Cardiac fibroblast (primary cell): ENCODE results near the gene ATP11C.
"Not testable (repeated sequence)": the region's sequence is repeated elsewhere in the genome, so short reads cannot be mapped to it uniquely, and the experiment has no call there.

Experiments
- DNase-seq, 2 donors: peaks; one replicate each; pipeline versions ENCODE4 v3.0.0 to v3.0.0-alpha.2; 2010; ENCODE audit warnings: low read depth in 2 of 2
- H3K4me3 ChIP-seq, 2 donors: replicated peaks in 1 of 2; 1 replicate in 1 of 2; 2 replicates in 1 of 2; pipeline ENCODE4 v1.5.1; 2011; ENCODE audit warnings: low read depth in 2 of 2, low read length in 2 of 2, mild to moderate bottlenecking in 2 of 2, moderate library complexity in 1 of 2
- TF ChIP-seq, protein P1 (sequence below): IDR thresholded peaks from one replicate; pipeline ENCODE4 v1.5.1; 2011; ENCODE audit warnings: low read depth, mild to moderate bottlenecking, low read length, inconsistent platforms

Gene ATP11C

DNA sequence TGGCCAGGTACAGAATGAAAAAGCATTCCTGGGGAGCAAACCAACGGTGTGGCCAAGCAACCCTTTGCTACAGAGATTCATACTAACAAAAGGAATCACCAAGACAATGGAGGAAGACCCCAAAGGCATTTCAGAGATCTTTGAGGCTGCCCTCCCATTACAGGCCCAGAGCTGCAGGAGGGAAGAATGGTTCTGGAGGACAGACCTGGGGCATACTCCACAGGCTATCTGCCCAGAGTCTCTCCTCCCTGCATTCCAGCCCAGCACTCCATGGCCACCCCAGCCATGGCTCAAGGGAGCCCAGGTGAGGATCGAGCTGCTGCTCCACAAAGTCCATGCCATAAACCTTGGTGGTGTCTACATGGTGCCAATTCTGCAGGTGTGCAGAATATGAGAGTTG is 81.9 kb downstream of the ATP11C start:
- DNase-seq = no peak
- TF ChIP-seq, protein P1, sequence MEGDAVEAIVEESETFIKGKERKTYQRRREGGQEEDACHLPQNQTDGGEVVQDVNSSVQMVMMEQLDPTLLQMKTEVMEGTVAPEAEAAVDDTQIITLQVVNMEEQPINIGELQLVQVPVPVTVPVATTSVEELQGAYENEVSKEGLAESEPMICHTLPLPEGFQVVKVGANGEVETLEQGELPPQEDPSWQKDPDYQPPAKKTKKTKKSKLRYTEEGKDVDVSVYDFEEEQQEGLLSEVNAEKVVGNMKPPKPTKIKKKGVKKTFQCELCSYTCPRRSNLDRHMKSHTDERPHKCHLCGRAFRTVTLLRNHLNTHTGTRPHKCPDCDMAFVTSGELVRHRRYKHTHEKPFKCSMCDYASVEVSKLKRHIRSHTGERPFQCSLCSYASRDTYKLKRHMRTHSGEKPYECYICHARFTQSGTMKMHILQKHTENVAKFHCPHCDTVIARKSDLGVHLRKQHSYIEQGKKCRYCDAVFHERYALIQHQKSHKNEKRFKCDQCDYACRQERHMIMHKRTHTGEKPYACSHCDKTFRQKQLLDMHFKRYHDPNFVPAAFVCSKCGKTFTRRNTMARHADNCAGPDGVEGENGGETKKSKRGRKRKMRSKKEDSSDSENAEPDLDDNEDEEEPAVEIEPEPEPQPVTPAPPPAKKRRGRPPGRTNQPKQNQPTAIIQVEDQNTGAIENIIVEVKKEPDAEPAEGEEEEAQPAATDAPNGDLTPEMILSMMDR = no peak
- H3K4me3 ChIP-seq = no peak overlapping the region

DNA sequence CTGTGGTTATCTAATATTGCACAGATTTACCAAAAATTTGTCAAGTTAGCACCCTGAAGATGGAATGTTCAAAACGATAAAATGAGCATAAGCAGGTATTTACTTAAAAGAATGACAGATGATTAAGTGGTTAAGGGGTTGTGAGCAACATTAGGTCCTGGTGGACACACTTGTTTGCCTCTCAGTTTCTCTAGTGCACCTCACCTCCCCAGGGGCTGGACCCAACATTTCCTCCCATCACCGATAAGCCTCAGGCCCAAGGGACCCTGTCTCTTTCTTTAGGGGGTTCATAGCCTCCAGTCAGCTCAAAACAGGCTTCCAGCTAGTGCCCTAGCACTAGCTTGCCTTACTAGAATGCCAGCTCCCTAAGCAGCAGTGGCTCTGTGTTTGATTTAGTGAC is 88.0 kb downstream of the ATP11C start:
- no peak for DNase-seq
- TF ChIP-seq, protein P1 = no peak
- H3K4me3 ChIP-seq = no peak overlapping the region

DNA sequence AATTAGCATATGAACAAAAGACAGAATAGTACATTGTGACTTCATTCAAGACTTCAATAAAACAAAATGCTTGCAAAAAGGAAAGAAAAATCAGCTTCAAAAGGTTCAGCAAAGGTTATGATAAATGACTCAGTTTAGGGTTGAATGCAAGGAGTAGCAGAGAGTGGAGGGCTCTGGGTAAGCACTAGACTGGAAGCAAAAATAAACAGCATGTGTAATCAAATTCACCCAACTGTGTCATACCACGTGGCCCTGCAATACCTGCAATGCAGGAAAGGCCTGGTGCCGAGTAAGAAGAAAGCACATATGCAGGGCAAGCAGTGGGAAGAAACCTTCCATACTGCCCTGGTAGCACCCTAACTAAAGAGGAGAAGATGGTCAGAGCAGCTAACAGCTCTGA is 88.7 kb downstream of the ATP11C start:
- H3K4me3 ChIP-seq = no peak overlapping the region
- DNase-seq = no peak
- TF ChIP-seq, protein P1 = no peak

DNA sequence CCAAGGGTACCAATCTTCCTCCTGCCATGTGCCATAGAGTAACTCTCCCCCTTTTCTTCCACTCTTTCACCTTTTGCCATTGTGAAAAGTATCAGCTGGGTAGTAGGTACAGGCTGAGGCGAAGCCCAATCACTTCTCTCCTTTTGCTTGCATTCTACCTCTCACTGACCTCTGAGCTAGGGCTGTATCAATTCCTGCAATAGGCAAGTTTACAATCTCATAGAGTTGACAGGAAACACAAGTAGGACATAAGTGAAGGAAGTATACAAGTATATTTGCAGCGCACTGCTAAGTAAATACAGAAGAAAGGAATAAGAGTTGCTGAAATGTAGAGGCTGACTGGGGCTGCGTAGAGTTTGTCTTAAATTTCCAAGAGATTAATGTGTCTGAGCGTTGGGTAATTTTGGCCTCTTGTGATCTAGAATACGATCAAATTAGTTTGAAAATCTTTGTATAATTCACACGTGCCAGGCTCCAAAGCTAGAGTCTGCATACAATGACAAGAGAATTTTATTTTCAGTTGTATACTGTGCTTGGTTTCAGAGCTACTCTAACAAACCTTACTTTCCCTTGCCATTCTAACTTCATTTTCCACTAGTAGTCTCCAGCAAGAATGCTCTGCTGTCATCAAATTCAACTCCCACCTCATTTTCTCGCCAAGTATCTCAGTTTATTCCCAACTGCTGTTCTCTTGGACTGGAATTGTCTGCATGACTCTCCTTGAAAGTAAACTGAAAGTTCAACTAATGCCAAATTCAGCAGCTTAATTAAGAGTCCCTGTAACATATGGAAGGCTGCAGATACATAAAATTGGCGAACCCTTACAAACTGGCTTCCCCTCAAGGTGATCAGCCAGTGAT is 90.3 kb downstream of the ATP11C start:
- H3K4me3 ChIP-seq = no peak overlapping the region
- TF ChIP-seq, protein P1 = no peak
- DNase-seq = peak in 1 of 2 donors; percentile 65

DNA sequence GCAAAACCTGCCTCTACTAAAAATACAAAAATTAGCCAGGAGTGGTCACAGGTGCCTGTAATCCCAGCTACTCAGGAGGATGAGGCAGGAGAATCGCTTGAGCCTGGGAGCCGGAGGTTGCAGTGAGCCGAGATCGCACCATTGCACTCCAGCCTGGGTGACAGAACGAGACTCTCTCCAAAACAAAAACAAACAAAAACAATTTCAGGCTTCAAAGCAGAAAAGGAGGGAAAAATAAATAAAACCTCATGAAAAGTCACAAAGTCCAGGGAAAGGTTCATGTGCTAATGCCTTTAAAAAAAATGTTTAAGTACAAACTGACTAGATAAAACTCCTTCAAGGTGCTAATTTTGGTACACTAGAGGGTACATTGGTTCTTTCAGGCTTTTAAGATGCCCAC is 96.5 kb downstream of the ATP11C start:
- DNase-seq = not testable (repeated sequence)

DNA sequence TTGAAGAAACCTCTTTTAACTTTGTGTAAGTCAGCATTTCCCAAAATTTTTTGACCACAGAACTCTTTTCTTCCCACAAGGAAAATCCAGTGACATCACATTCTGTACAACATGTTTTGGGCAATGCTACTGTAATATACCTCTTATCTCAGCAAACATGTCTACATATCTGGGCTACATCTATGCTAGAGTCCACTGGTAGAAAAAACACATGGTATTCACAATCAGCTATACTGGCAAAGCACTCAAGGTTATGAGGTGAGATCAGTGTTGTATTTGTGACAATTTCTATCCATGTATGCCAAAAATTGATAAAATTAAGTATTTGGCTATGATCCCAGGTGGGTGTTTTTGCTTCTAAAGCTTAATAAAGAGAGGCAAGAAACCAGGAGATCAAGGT is 98.0 kb downstream of the ATP11C start:
- DNase-seq = no peak
- TF ChIP-seq, protein P1 = no peak

More for the DNA sequence above, 96.5 kb downstream of the ATP11C start:
- H3K4me3 ChIP-seq = not testable (repeated sequence)

DNA sequence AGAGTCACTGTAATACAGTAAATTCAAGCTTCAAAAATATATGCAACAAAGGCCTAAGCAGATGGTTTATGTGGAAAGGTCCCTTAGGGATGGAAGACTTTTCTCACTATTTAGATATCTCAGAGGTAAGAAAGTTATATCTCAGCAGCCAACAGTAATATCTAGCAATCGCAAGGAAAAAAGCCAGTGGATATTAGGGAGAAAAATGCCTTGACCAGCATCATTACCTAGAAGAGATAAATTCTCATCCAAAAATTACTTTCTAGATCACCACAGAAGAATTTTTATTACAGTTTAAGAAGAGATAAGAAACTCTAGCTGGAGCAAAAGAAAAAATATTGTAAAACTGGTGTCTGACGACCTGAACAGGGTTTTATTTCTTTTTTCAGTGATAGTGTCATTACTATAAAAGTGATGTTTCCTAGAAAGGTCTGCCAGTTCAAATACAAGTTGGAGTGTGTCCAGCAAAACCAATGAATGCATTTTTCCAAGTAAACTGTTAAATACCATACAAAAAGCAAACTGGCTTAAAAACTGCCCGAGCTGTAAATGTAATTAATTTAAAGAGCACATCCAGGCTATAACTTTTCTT is 100.0 kb downstream of the ATP11C start:
- DNase-seq = no peak
- H3K4me3 ChIP-seq = no peak overlapping the region
- TF ChIP-seq, protein P1 = no peak

More for the DNA sequence above, 98.0 kb downstream of the ATP11C start:
- H3K4me3 ChIP-seq = no peak overlapping the region
